GDM1 (cell line): ENCODE results near the gene LLCFC1.
"Not testable (repeated sequence)": the region's sequence is repeated elsewhere in the genome, so short reads cannot be mapped to it uniquely, and the experiment has no call there.

Experiments
- DNase-seq: peaks from one replicate; lab custom pipeline; 2025; lab: John Stamatoyannopoulos, UW

The LLCFC1 gene

DNA sequence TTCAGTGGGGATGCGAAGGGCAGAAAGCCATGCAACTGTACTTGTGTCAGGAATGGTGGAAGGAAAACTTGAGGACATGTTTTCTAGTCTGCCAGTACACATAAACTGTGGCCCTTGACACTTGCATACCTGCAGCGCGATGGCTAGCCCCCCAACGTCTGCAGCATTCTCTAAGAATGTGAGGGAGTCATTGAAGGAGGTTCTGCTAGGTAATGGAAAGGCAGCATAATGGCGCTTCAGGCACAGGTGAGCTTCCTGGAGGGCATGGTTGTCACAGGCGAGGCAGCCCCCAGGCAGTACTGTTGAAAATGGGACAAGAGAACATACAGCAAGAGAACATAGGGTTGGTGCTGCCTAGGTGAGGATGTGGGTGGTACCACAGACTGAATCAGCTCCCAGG is 3.5 kb downstream of the LLCFC1 start:
- DNase-seq: no peak

DNA sequence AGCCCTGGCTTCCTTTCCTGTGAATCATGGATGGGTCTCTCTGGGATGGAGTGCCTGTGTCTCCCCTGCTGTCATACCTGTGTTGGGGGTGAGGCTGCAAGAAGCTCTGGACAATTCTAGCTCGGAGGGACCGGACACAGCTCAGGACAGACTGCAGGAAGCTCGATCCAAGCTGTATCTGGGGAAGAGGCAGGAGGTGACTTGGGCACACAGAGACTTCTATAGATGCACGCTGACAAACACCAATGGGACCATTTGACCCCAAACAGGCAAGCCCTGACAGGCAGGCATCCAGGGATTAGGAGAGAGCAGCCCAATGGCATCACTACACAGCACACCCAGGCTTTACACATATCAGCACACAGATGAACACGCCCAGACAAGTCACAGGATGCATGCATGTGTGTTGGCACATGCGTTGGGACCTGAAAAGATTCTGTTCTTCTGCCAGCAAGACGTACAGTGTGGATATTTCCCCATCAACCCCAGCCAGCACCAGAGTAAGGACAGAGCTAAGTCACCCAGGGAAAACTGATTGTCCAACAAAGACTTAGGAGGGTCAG is 4.5 kb downstream of the LLCFC1 start:
- DNase-seq: no peak

DNA sequence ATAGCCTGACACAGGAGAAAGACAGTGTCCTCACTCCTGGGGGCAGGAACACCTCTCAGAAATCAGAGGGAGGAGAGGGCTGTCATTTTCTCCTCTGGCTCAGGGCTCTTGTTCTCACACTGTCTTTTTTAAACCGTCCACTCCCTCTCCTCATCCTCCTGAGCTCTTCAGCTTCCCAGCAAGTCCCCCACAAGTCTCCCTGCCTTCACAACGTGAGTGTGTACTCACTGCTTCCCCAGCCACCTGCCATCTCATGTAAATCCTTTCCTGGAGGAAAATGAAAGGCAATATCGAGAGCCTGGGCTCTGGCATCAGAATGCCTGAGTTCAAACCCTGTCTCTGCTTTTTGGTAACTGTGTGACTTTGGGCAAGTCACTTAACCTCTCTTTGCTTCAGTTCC is 5.7 kb downstream of the LLCFC1 start:
- no peak for DNase-seq

DNA sequence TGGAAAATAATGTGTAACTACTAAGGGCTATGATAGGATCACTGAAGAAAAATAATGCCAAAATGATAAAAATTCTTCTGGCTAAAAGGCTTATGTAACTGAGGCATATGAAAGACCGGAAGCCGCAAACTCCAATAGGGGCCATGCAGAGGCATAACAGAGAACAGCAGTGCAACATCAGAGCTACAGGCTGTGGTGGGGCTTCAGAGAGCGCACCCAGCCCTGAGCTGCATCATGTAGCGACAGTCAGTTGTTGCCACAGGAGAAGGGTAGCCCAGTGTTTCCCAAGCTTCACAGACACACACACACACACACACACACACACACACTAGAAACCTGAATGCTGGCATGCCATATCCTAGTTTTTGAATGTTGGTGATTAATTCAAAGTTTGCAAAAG is 9.3 kb downstream of the LLCFC1 start:
- no peak for DNase-seq

DNA sequence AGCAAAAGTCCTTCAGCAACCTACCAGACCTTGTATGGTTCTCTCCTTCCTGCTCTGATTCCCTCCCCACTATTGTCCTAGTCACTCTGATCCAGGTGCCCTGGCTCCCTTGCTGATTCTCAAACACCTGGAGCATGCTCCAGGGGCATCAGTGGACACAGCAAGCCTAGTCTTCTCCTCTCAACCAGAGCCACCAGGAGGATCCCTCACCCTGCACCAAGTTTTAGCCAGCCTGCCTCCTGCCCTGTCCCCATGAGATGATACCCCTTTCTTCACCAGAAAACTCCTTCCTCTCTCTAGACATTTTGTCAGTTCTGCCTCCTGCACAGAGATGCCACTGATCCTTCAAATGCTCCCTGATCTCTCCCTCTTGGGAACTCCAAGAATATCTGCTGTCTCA is 11.0 kb downstream of the LLCFC1 start:
- DNase-seq: no peak

DNA sequence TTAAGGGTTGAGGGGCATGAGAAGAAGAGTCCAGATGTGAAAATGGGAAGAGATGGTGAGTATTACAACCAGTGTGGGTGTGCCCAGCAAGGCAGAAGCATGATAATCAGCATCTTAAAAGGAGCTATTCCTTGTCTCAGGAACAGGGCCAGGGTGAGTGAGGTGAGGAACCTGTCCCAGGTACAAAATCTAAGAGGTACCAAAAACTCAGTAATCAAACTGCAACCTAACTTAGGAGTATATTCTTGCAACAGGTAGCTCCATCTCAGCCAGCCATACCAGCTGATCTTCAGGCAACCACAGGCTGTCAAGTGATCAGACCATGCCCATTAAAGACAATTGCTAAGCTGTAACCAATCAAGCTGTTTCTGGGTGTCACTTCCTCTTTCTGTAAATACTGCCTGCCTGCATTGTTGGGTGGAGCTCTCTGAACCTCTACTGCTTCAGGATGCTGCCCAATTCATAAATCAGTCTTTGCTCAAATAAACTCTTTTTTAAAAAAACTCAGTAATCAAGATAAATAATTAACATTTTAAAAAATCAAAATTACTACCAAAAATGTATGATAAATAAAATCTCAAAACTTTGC is 15.5 kb downstream of the LLCFC1 start:
- no peak for DNase-seq

DNA sequence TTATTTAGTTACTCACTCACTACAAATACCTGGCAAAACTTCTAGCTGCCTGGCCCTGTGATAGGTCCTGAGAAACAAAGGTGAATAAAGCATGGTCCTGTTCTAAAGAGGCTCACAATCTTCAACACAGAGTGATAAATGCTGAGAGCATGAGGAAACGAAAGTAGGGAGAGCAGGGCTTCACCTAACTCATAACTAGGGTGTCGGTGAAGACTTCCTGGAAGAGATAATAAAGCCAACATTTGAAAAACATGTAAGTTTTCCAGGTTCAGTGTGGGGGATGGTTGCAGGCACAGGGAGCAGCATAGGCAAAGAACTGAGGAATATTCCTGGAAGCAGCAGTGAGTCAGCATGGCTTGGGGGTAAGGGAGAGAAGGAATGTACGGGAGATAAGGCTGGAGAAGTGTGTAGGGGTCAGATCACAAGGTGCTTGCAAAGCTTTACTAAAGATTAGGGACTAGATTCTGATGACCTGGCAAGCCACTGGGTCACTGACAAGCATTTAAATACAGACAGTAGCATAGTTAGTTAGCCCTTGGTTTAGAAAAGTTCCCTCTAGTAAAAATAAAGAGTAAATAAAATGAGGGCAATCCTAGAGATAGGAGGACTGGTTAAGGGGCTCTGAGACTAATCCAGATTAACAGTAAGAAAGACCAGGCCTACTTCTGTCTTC is 17.8 kb downstream of the LLCFC1 start:
- no peak for DNase-seq

DNA sequence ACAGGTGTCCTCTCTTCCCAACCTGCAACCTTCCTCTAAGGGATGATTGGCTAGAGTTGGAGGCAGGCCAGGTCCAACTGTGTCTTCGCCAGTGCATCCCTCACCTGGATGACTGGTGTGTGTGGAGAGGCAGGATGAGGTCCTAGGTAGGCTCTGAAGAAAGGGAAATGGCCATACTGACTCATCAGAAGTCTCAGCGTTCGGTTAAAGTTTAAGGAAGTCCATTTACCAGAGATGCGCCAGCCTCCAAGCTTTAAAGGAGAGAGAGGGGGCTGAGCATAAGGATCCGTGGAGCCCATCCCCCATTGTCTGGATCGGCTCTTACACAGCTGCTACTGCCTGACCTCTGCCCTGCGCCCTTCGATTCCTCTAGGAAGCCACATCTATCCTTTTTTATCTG is 18.4 kb downstream of the LLCFC1 start:
- DNase-seq: no peak

DNA sequence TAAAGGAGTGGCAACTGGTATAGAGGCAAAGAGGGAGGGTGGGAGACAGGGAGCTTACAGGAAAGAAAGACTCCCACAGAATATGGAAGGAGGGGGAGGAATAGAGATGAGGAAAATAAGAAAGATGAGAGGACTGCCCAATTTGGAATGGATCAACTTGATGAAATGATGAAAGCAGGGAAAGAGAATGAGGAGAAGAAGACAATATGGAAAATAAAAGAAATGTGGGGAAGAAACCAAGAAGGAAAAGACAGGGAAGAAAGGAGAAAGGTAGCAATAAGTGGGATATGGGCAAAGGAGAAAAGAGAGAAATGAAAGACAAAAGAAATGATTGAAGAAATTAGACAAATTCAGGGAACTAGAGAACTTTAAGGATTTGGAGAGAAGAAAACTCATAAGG is 19.9 kb downstream of the LLCFC1 start:
- DNase-seq: no peak

DNA sequence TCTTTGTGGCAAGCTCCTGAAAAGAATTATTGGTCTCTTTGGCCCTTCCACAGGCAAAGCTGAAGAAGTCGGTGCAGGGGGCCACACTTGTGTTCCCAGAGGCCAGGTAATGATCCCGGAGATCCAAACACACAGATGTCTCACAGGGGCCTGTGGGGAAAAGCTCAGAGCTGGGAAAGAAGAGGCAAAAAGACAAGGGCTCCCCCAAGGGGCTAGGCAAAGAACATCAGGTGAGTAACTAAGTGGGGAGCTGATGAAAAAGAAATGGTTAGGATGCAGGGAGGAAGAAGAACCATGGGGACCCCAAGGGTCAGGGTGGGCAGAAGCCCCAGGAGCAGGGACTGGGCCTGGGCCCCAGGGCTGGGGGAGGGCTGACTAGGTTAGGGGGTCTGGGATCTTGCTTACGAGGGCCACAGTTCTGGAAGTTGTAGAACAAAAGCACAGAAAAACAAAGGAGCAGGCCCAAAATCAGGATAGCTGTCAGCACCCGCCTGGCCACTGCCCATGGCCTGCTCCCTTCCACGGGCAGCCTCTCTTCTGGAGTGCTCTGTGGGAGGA is 21.8 kb downstream of the LLCFC1 start:
- DNase-seq: no peak

DNA sequence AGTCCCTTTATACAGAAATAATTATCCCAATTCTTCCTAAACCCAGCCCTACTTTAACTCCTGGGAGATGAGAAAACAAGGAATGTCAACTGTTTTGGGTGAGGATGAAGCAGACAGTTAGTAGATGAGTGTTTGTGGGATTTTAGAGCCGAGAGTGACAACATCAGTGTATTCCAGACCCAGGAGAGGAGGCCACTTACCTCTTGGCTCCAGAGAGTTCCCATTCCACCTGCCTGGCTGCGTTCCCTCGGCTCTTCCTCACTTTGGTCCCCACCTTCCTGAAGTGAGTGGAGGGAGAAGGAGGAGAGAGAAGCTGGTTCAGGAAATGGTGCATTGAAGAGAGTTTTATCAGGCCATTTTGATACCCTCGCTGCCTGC is 22.3 kb downstream of the LLCFC1 start:
- DNase-seq: no peak

DNA sequence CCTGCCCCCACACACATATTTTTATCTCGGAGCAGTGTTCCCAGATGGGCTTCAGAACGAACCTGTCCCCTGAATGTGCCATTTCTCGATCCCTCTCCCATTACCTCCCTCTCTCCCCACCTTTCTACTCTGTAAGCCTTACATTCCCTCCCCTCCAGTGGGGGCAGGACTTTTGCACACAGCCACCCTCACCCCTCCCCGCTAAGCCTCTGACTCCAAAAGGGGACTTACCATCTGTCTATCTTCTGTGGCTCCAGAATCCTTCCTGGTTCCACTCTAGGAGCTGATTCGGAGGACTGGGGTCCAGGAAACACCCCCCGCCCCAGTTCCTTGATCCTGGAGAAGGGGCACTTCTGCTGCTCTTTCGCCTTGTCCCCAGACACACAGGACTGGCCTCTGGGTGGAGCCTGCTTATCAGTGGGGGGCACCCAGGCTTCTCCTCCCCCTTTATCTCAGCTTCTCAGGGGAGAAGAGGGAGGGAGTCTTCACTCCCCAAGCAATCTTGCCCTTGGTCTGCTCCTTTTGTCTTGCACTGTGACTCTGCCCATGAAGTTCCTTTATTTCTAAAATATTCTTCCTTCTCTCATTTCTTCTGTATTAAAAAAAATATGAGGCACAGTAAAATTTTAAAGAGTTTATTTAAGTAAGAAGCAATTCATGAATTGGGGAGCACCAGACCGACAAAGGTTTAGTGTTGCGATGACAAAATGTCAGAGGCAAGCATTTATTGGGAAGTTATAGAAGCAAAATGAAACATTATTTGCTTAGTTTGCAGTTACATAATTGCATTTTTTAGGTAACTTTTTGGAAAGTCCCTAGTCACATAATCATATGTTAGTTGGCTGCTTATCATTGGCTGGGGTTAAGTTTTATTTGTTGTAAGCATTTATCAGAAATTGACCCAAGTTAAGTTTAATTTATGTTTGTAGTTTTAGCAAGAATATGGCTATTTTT is 23.0 kb downstream of the LLCFC1 start, which contains the start of gene KEL:
TSS of gene KEL (minus strand) at position 391 of the 954 bp plus-strand sequence. CDS start at position 234, 157 bp downstream.
- DNase-seq: no peak

DNA sequence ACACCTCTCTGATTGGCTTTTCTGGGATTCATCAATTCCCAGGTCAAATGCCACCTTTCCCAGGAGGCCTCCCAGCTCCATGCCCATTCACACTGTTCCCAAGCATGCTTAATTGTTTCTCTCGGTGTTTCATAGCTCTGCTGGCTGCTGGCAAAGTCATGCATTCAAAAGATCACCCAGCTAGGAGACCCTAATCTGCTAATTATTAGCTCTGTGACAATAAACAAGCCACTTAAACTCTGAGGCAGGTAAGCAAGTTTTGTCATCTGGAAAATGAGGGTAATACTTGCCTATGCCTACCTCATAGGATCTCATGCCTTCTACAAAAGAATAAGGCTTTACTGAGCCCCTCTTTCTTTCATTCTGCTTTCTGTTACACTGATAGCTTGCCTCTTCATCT is 23.7 kb downstream of the LLCFC1 start:
- DNase-seq: no peak

DNA sequence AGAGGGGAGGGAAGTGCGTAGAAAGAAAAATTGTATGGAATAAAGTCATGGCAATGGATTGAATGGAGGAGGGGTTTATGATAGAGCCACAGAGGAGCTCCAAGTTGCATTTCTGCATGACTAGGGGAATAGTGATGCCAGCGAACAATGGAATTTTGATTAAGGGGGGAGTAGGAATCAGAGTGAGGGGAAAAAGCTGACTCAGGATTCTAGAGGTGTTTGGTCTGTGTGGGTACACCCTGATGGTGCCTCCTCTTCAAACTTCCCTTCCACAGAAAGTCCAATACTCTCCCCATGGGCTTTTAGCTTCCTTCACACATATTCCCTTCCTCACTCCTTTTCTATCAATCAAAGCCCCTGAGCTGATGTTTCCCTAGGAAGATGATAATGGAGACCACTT is 24.7 kb downstream of the LLCFC1 start:
- DNase-seq: no peak

DNA sequence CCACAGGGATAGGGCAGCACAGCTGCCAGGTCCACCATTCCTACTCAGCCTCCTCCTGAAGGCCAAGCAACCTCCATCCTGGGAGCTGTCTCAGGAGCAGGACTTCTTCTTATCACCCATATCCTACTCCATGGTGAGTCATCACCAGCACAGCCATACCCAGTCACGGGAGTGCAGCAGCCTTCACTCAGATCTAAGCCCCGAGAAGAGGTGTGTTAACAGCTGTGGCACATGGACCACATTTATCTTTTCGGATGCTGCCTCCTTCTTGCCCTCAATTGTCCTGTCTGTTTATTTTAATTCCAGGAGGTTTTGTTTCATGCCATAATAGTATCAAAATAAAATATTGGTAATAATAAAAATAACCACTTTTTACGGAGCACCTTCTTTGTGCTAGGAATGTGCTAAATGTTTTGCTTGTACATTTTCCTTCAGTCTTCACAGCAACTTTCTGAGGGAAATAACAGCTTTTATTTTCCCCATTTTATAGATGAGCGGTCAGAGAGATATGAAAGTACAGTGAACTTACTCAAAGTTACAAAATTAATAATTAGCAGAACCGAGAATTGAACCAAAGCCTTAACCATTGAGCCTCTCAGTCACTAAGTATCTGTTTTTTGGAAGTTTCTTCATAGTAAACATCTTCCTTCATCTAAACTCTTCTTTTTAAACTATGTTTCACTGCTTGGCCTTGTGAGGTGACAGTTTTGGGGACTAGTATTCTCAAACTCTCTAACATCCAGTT is 25.4 kb downstream of the LLCFC1 start:
- DNase-seq: no peak

DNA sequence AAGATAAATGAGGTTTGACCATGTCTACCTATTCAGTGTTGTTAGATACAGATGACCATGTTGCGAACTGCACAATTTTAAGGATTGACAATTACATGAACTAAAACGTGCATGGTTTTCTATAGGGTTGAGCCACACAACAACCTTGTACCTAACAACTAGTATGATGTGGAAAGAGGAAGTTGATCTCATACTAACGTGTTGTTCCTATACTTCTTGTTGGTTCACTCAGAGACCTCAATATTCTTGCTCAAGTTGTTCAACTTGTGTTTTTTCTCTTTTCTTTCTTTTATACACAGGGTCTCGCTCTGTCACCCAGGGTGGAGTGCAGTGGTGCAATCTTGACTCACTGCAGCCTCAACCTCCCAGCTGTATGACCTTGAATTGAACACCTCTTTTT is 28.9 kb downstream of the LLCFC1 start:
- no peak for DNase-seq

DNA sequence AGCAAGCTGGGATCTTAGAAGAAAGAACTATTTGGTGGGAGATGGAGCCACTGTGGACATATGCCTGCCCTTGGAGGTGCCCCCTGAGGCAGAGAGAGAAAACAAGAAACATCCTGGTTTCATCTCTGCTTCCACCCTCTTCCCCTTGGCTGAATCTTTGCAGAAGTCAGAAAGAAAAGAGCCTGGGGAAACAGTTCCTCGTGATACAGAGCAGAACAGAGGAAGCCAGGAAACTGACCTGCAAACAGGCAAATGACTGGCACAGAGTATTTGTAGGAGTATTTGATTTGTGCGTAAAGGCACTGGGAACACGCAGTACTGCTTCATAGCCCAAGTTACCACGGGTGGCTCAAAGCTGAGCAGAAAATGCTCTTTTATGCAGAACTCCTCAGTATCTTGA is 29.9 kb downstream of the LLCFC1 start:
- no peak for DNase-seq

DNA sequence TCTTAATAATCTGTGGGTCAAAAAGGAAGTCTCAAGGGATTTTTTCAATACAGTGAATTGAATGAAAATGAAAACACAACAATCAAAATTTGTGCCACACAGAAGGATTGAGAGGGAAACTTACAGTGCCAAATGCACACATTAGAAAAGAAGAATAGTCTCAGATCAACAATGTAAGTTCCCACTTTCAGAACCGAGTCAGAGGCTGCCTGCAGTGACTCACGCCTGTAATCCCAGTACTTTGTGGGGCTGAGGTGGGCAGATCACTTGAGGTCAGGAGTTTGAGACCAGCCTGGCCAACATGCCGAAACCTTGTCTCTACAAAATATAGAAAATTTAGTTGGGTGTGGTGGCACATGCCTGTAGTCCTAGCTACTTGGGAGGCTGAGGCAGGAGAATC is 35.3 kb downstream of the LLCFC1 start:
- no peak for DNase-seq

DNA sequence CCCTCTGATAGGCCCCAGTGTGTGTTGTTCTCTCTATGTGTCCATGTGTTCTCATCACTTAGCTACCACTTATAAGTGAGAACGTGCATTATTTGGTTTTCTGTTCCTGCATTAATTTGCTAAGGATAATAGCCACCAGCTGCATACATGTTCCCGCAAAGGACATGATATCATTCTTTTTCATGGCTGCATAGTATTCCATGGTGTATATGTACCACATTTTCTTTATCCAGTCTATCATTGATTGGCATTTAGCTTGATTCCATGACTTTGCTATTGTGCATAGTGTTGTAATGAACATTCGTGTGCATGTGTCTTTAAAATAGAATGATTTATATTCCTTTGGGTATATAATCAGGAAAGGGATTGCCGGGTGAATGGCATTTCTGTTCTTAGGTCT is 39.1 kb downstream of the LLCFC1 start:
- DNase-seq: not testable (repeated sequence)

DNA sequence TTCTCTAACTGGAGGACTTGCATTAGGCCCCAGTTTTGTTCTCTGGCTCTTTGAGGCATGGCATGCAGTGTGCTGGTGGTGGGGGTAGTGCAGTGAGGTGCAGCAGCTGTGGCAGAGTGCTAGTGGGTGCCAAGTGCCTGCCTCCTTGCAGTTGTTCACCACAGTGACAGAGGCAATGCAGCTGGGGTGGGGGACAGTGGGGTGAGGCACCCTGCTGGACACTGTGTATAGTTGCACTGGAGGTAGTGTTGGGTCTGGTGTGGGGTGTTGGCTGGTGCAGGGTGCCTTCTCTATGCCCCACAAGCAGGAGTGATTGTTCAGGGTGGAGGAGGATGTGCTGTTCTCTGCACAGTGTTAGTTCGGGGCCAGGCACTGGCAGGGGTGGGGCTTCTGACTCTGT is 44.5 kb downstream of the LLCFC1 start:
- DNase-seq: no peak

DNA sequence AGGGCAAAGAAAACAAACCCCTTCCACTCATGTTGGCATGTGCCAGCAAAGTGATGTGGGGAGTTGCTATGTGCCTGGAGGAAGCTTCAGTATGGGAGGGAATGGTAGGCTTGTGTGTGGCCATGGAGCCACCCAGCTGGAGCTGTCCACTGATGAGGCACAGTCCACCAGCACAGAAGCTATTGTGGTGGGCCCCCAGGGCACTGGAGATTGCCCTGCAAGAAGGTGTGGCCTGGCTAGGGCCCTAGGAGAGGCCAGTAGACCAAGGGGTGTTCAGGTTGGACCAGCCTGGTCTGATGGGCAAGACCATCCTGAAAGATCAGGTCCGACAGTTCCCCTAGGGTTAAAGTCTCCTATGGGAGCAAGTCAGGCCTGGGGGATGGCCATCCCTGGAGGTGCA is 45.0 kb downstream of the LLCFC1 start:
- no peak for DNase-seq
